Suppressor macrophage (primary cell): ENCODE data around the gene HAPLN2.

Experiments
- DNase-seq, 4 experiments: peaks; one replicate each; pipeline ENCODE4 v3.0.0-alpha.2; 2020 to 2022

Gene HAPLN2

DNA sequence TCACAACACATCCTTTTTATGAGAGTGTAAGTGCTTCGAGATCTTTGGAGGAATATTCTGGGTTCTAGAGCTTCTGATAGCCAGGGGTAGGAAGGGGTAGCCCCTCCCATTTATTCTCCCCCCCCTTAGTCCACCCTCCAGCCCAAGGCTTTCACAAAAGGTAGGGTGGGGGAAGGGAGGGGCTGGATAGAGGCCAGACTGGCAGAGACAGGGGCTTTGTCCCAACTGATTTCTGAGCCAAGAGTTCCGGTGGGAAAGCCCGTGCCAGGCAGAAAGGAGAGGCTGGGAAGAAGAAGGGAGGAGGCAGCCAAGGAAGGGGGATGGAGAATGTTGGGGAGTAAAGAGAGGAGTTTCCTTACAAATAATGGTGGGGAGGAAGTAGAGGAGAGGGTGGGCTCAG is 25.8 kb downstream of the HAPLN2 start:
- no peak for DNase-seq

DNA sequence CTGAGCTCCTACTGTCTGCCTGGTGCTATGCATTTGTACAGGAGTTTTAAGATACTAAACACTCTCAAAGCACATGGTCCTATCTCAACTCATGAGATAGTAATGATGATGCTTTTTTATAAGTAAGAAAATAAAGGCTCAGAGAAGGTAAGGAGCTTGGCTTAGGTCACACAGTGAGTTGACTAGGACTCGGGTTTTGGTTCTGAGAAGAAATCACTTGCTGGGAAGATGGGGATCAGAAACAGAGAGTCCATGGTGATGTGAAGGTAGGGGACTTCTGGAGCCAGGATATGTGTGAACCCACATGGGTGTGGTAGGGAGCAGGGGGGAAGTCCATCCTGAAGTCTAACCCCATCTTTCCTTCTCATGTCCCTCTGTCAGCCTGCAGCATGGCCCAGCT is 26.5 kb downstream of the HAPLN2 start:
- DNase-seq = no peak

DNA sequence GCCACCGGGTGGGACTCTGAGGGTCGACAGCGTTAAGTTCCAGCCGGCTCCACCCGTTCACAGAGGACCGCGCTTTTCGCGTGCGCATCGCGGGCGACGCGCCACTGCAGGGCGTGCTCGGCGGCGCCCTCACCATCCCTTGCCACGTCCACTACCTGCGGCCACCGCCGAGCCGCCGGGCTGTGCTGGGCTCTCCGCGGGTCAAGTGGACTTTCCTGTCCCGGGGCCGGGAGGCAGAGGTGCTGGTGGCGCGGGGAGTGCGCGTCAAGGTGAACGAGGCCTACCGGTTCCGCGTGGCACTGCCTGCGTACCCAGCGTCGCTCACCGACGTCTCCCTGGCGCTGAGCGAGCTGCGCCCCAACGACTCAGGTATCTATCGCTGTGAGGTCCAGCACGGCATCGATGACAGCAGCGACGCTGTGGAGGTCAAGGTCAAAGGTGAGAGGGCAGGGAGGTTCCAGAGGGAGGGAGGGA is 27.6 kb downstream of the HAPLN2 start:
- DNase-seq = no peak

DNA sequence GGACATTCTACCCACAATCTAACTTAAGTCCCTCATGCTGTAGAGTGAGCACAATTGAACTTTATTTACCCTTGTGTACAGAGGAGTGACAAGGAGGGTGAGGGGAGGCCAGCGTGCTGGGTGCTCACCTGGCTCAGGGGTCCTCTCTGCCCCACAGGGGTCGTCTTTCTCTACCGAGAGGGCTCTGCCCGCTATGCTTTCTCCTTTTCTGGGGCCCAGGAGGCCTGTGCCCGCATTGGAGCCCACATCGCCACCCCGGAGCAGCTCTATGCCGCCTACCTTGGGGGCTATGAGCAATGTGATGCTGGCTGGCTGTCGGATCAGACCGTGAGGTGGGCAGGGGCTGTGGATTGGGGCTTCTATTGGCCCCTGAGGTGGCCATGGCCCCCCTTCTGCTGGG is 28.1 kb downstream of the HAPLN2 start:
- DNase-seq = no peak

DNA sequence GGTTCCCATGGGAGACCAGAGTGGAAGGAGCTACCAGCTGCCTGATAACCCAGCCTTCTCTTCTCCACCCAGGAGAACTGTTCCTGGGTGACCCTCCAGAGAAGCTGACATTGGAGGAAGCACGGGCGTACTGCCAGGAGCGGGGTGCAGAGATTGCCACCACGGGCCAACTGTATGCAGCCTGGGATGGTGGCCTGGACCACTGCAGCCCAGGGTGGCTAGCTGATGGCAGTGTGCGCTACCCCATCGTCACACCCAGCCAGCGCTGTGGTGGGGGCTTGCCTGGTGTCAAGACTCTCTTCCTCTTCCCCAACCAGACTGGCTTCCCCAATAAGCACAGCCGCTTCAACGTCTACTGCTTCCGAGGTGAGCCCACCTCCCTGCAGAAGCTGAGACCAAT is 29.3 kb downstream of the HAPLN2 start:
- DNase-seq = no peak

DNA sequence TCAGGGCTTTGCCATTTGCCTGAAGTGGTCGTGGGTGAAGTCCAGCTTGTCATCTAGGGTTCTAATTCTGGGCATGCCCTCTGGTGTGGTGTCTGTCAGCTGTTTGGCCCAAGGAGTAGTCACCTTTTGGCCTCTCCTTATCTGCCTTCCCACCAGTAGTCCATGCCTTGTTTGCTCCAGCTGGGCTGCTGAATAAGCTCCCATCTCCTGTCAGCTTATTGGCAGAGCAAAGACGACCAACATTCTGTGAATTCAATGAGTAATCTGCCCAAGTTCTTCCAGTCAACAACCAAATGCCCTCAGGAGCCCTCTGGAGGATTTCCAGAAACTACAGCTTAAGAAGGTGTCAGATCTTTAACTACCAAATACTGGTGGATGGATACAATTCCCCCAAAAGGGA is 29.7 kb downstream of the HAPLN2 start:
- no peak for DNase-seq

DNA sequence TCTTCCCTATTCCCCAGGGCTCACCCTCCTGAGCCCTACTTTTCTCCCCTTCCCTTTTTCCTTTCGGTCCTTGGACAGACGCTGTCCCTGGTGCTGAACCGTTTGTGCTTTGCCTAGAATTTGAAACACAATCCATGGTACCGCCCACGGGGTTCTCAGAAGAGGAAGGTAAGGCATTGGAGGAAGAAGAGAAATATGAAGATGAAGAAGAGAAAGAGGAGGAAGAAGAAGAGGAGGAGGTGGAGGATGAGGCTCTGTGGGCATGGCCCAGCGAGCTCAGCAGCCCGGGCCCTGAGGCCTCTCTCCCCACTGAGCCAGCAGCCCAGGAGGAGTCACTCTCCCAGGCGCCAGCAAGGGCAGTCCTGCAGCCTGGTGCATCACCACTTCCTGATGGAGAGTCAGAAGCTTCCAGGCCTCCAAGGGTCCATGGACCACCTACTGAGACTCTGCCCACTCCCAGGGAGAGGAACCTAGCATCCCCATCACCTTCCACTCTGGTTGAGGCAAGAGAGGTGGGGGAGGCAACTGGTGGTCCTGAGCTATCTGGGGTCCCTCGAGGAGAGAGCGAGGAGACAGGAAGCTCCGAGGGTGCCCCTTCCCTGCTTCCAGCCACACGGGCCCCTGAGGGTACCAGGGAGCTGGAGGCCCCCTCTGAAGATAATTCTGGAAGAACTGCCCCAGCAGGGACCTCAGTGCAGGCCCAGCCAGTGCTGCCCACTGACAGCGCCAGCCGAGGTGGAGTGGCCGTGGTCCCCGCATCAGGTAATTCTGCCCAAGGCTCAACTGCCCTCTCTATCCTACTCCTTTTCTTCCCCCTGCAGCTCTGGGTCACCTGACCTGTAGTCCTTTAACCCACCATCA is 33.1 kb downstream of the HAPLN2 start:
- peak; percentile 72 to 88 (median 83) for DNase-seq

DNA sequence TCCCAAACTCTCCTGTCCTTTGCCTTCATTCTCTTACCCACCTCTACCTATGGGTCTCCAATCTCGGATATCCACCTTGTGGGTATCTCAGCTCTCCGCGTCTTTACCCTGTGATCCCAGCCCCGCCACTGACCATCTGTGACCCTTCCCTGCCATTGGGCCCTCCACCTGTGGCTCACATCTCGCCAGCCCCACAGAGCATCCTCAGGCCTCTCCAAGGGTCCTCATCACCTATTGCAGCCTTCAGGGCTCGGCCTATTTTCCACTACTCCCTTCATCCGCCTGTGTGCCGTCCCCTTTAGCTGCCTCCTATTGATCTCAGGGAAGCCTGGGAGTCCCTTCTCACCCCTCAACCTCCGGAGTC is 33.8 kb downstream of the HAPLN2 start:
- DNase-seq = no peak

DNA sequence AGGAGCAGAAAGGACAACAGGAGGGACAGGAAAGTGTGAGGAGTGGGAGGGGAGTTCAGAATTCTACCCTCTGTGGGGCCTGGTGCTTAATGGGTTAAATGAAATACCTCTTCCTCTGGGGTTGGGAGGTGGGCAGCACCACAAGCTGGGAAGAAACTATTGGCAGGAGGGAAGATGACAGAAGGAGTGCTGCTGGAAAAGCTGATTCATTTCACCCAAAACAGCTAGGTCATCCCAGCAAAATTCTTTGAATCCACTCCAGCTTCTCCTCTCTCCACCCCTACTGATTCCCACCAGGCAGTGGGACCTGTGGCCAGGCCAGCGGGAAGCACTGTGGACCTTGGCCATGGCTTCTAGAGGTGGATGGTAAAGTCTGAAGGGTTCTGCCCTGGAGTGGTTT is 35.5 kb downstream of the HAPLN2 start:
- DNase-seq = no peak

DNA sequence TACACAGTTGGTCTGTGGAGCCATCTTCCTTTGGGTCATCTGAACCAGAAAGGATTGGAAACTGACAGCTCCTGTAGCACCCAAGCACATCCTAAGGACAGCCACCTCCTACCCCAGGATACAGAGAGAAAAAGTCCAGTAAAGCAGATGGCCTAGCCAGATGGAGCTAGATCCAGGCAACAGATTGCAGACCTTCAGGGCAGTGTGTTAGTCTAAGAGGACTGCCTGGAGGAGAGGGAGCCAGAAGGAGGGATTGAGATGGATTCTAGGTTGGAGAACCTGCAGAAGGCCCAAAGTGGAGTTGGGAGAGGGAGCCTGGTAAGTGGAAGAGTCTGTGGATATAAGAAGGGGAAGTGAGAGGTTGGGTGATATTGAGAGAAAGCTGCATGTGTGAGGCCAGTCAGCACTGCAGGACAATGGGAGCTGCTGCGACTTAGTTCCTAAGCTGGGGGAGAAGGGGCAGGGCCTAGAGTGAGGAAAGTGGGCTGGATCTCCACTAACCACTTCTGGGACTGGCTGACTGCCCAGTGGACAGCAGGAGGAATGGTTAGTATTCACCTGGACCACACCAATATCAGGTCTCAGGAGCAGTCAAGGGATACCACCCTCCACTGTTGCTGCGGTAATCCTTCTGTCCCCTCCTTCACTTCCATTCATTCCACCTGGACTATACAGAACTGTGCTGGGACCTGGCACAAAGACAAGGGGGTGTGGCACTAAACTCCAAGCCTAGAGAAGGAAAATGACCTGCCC is 36.1 kb downstream of the HAPLN2 start:
- no peak for DNase-seq

DNA sequence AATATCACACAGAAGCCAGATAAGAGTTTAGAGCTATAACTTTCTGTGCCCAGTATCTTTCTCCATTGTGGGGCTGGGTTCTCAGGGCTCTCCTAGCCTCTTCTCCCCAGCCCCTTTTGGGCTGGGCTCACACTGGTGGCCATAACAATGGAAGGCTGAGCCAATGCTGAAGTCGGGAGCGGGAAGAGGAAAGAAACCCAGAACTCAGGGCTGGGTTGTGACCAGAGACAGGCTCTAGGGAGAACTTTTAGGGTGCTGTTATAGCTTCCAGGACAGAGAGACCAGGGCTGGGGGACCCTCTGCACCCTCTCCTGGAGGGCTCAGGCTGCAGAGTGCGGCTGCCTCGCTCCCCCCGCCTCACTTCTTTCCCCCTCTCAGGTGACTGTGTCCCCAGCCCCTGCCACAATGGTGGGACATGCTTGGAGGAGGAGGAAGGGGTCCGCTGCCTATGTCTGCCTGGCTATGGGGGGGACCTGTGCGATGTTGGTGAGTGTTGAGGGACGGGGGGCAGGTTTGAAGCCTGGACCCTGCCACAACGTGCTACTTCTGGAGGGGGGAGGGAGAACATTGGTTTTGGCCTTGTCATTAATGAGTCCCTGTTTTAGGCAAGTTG is 36.8 kb downstream of the HAPLN2 start:
- DNase-seq = no peak

DNA sequence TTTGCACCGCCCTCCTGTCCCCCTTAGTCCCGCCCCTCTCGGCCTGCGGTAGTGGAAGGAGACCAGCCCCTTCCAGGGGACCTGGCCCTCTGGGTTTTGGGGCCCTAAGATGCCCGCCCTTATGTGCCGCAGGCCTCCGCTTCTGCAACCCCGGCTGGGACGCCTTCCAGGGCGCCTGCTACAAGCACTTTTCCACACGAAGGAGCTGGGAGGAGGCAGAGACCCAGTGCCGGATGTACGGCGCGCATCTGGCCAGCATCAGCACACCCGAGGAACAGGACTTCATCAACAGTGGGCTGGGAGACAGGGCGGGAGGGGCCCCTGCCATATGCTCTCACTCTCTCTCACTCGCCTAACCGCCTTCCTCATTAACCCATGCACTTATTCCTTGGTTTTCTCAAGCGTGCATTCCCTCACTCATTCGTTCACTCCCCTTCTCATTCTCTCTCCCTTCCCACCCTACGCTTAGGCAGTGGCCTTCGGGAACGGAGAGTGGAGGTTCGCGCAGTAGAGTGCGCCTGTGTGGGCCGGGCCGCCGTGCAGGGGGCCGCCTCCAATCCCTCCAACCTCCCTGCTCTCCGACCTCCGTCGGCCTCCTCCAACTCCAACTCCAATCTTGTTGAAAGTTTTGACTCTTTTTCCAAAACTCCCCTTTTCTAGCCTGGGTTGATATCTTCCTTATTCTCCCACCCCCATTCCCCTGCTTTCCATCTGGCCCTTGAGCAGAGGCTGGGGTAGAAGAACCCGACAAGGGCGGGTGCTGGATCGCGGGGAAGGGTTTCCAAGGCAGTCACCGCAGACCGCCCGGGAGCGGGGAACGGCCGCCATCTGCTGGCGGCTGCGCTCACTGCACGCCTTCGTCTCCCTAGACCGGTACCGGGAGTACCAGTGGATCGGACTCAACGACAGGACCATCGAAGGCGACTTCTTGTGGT is 37.9 kb downstream of the HAPLN2 start:
- peak; percentile 70 to 85 (median 76) for DNase-seq

DNA sequence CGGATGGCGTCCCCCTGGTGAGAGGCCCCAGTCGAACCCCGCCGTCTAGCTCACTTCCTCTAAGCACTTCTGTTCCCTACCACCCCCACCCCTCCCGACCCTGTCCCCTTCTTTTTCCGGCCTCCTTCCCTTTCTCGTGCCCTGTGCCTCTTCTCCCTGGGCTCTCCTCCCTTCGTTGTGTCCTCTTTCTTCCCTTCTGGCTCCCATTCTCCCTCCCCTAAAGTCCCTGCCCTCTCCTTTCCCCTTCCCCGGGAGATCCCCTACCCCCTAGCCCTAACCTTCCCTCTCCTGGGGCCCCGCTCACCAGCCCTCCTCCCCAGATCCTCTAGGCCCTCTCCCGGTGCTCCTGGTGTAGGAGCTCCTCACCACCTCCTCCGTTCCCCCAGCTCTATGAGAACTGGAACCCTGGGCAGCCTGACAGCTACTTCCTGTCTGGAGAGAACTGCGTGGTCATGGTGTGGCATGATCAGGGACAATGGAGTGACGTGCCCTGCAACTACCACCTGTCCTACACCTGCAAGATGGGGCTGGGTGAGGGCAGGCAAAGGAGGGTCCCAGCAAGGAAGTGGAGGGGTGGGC is 38.6 kb downstream of the HAPLN2 start:
- peak in 3 of 4 experiments; percentile 32 to 40 (median 34) for DNase-seq

DNA sequence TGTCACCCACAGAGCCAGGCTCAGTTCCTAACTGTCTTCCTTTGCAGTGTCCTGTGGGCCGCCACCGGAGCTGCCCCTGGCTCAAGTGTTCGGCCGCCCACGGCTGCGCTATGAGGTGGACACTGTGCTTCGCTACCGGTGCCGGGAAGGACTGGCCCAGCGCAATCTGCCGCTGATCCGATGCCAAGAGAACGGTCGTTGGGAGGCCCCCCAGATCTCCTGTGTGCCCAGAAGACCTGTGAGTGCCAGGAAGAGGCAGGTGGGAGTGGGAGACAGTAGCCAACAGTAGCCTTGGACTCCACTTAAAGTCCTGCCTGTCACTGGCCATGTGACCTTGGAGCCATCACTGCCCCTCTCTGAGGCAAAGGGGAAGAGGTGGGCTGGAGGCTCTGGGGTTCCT is 39.3 kb downstream of the HAPLN2 start:
- peak in 1 of 4 experiments; percentile 34 for DNase-seq

DNA sequence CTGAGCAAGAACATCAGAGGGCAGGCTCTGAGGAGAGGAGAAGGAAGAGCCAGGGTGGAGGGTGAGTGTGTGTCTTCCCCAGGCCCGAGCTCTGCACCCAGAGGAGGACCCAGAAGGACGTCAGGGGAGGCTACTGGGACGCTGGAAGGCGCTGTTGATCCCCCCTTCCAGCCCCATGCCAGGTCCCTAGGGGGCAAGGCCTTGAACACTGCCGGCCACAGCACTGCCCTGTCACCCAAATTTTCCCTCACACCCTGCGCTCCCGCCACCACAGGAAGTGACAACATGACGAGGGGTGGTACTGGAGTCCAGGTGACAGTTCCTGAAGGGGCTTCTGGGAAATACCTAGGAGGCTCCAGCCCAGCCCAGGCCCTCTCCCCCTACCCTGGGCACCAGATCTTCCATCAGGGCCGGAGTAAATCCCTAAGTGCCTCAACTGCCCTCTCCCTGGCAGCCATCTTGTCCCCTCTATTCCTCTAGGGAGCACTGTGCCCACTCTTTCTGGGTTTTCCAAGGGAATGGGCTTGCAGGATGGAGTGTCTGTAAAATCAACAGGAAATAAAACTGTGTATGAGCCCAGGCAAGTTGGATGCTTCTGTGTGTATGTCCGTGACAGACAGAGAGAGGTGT is 39.8 kb downstream of the HAPLN2 start:
- no peak for DNase-seq

DNA sequence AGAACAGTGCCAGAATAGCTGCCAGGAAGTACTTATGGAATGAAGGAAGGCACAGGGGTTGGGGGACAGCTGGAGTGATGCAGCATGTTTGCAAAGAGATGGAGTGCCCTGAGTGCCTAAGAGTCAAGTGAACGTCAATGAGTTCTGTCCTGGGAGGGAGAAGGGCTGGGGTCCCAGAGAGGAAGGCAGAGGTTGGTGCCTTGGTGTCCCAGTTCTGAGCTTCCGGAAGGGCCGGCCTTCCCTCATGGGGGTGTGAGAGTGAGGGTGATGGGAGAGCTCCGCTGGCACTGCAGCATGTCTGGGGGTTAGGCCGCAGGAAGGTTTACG is 40.4 kb downstream of the HAPLN2 start:
- DNase-seq = no peak

DNA sequence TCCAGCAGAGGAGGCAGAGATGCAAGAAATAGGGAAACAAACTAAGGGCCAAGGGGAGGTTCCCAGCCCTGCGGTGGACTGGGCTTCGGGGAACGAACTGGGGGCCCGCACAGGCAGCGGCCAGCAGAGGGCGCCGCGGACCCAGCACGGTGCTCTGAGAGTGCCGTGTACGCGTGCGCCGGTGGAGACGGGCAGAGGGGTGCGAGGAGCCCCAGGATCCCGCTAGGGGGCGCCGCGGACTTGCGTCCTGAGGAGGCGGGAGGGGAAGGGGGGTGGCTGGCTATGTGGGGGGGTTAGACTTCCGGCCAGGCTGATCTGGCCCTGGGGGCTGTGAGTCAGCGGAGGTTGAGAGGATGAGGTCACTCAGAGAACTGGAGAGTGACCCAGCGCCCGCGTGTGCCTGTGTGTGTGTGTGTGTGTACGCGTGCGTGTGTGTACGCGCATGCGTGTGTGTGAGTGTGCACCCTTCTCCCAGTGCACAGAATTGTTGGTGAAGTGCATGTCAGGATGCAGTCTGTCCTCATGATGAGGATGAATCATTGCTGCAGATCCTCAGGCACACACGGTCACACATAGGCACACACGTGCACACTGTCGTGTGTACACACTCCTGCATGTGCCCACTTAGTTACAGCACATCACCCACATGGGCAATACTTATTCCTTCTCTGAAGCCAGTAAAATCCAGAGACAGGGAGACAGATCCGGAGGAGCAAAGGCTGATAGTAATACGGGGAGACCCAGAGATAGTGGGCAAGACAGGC is 41.0 kb downstream of the HAPLN2 start:
- DNase-seq = peak; percentile 97 to 98 (median 98)

DNA sequence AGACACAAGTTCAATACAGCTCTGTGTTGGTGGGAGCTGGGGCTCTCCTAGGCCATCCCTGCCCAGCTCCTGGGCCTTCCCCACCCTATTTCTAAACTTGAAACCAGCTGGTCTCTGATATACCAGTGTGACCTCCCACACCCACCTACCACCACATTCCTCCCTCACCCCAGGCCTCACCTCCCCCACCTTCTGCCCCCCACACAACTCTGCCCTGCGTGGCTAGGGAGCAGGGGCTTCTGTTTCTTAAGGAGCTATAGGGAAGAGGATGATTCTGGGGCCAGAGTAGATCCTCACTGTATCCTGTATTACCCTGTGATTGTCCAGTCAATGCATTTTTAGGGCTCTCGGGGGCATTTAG is 41.5 kb downstream of the HAPLN2 start:
- no peak for DNase-seq

DNA sequence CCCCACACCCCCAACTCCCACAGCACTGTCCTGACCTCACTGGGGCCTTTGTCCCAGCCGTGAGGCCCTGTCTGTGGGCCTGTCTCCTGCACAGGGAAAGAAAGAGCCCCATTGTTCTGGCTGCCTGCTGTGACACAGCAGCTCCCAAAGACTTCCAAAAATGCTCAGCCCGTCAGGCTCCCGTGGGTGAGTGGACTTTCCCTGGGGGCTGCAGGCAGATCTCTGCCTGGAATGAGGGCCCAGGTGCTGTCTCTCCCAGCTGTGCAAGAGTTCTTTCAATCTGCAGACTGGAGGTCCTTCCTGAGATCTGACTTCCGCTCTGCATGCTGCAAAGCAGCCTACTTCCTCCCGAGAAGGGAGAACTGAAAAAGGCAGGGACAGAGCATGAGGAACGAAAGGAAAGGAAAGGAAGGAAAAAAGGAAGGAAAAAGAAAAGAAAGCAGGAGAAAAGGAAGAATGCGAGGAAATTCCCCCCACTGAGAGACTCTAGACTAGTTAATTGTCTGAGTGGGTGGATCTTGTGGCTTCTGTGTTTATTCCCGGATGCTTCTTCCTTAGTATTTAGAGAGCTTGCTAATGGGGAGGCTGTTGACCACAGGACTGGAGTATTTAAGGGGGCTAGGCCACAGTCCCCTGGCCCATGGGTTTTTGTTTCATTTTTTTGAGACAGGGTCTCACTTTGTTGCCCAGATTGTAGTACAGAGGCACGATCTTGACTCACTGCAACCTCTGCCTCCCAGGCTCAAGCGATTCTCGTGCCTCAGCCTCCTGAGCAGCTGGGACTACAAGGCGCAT is 43.0 kb downstream of the HAPLN2 start:
- peak; percentile 46 to 73 (median 66) for DNase-seq

DNA sequence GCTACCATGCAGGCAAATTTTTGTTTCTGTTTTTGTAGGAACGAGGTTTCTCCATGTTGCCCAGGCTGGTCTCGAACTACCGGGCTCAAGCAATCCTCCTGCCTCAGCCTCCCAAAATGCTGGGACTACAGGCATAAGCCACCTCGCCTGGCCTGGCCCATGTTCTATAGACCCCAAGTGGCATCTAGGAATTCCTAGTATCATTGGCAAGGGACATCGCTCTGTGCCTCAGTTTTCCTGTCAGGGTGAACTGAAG is 43.5 kb downstream of the HAPLN2 start:
- DNase-seq = no peak
